Fibroblast of mammary gland (primary cell): ENCODE results near the gene BTAF1.
A peak's percentile ranks its signal among the peaks of the same experiment; 100 is the strongest.
"Not testable (repeated sequence)": the region's sequence is repeated elsewhere in the genome, so short reads cannot be mapped to it uniquely, and the experiment has no call there.

Experiments
- DNase-seq: peaks from one replicate; pipeline ENCODE4 v3.0.0-alpha.2; 2010; ENCODE audit warnings: low read depth
- H3K4me3 ChIP-seq: 2 replicates; pipeline ENCODE4 v1.5.1; 2011; ENCODE audit warnings: low read depth, mild to moderate bottlenecking, low read length, moderate library complexity; ENCODE audit not compliant: control insufficient read depth
- TF ChIP-seq, protein P1 (sequence below): conservative IDR thresholded peaks from 2 replicates; pipeline ENCODE4 v1.5.1; 2011; ENCODE audit warnings: low read depth, low read length, inconsistent platforms; ENCODE audit not compliant: control insufficient read depth, insufficient read depth

The BTAF1 gene

GRCh38 chr10:92011560-92012214 is 88.1 kb downstream of the BTAF1 start:
- DNase-seq: peak; percentile 73
- H3K4me3 ChIP-seq: no peak overlapping the region
- TF ChIP-seq, protein P1, sequence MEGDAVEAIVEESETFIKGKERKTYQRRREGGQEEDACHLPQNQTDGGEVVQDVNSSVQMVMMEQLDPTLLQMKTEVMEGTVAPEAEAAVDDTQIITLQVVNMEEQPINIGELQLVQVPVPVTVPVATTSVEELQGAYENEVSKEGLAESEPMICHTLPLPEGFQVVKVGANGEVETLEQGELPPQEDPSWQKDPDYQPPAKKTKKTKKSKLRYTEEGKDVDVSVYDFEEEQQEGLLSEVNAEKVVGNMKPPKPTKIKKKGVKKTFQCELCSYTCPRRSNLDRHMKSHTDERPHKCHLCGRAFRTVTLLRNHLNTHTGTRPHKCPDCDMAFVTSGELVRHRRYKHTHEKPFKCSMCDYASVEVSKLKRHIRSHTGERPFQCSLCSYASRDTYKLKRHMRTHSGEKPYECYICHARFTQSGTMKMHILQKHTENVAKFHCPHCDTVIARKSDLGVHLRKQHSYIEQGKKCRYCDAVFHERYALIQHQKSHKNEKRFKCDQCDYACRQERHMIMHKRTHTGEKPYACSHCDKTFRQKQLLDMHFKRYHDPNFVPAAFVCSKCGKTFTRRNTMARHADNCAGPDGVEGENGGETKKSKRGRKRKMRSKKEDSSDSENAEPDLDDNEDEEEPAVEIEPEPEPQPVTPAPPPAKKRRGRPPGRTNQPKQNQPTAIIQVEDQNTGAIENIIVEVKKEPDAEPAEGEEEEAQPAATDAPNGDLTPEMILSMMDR: no peak

GRCh38 chr10:92014620-92015019 is 91.0 kb downstream of the BTAF1 start:
- no peak overlapping the region for H3K4me3 ChIP-seq
- DNase-seq: no peak
- TF ChIP-seq, protein P1: no peak

DNA sequence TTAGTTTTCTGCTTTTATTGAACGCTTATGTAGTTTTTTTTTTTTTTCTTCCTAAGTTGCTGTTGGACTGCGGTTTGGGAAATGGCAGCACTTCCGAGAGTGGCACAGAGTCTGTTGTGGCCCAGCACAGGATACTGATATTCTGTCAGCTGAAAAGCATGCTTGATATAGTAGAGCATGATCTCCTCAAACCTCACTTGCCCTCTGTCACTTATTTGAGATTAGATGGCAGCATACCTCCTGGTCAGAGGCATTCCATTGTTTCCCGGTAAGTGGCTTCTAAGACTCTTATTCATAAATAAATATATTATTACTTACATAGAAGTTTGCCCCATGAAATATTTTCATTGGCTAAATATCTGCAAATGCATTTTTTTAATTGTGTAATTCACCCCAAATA is 101.1 kb downstream of the BTAF1 start:
- no peak overlapping the region for H3K4me3 ChIP-seq
- TF ChIP-seq, protein P1: no peak
- DNase-seq: no peak

DNA sequence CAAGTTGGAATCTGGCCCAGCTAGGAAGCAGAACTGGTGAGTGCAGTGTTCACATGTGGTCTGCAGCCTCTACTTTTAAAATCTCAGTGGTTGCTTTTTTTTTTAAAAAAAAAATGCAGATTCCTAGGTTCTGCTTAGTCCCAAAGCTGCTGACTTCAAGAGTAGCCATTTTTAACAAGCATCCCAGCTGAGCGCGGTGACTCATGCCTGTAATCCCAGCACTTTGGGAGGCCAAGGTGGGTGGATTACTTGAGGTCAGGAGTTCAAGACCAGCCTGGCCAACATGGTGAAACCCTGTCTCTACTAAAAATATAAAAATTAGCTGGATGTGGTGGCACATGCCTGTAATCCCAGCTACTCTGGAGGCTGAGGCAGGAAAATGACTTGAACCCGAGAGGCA is 101.8 kb downstream of the BTAF1 start:
- peak; percentile 35 for DNase-seq
- not testable (repeated sequence) for H3K4me3 ChIP-seq

- TF ChIP-seq, protein P1: no peak
- H3K4me3 ChIP-seq: no peak overlapping the region
- no peak for DNase-seq
Measured at GRCh38 chr10:92027141-92027540, 103.6 kb downstream of the BTAF1 start.

DNA sequence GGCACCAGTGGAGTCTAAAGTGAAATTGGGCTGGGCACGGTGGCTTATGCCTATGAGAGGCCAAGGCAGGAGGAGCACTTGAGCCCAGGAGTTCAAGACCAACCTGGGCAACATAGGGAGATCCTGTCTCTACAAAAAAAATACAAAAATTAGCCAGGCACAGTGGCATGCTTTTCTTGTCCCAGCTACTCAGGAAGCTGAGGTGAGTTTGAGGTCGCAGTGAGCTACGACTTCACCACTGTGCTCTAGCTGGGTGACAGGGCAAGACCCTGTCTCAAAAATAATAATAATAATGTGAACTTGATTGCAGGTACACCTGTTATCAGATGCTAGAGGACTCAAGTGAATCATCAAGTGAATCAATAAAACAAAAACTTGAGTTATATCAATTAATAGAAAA is 108.0 kb downstream of the BTAF1 start:
- no peak overlapping the region for H3K4me3 ChIP-seq
- TF ChIP-seq, protein P1: no peak
- no peak for DNase-seq

- DNase-seq, H3K4me3 ChIP-seq: not testable (repeated sequence)
Measured at GRCh38 chr10:92033070-92033469, 109.5 kb downstream of the BTAF1 start.

GRCh38 chr10:92038949-92039348 is 115.4 kb downstream of the BTAF1 start:
- DNase-seq: no peak
- TF ChIP-seq, protein P1: no peak
- no peak overlapping the region for H3K4me3 ChIP-seq
